K562 (cell line): ENCODE results near the gene MIDN. TPM values are rescaled to one million over a fixed set of nuclear protein-coding genes. Genes with fewer than 3 reads are reported as not detected.

Experiments
- DIDO1 ChIP-seq: fragments of 450-650 bp; IDR thresholded peaks from 2 replicates; pipeline ENCODE4 v1.6.1; 2016; ENCODE audit warnings: low read depth, missing biosample characterization, missing genetic modification characterization
- E2F4 ChIP-seq: sonication (generic); formaldehyde crosslinking; IDR thresholded peaks from 2 replicates; pipeline ENCODE4 v1.8.0; 2022; ENCODE audit warnings: mild to moderate bottlenecking, low read depth, missing genetic modification reagents
- HEY1 ChIP-seq: fragments of 250-450 bp; sonication (Bioruptor Pico); IDR thresholded peaks from 2 replicates; pipeline ENCODE4 v1.5.0; 2020; ENCODE audit warnings: mild to moderate bottlenecking, moderate library complexity, borderline replicate concordance
- MCM5 ChIP-seq: fragments of 450-650 bp; IDR thresholded peaks from 2 replicates; pipeline ENCODE4 v1.6.1; 2016; ENCODE audit warnings: low read depth
- PCBP1 ChIP-seq: fragments of 200-400 bp; formaldehyde crosslinking; IDR thresholded peaks from 2 replicates; pipeline ENCODE4 v1.6.1; 2018; ENCODE audit warnings: mild to moderate bottlenecking, low read depth, low read length; ENCODE audit not compliant: poor library complexity, severe bottlenecking
- REST ChIP-seq, 2 experiments: fragments of 450-650 bp; formaldehyde crosslinking in 1 of 2; IDR thresholded peaks; 2 replicates each; pipeline versions ENCODE4 v1.4.0 to v1.6.1; 2014 to 2020; ENCODE audit warnings: mild to moderate bottlenecking in 2 of 2, borderline replicate concordance in 1 of 2, low read depth in 1 of 2
- RFX7 ChIP-seq: fragments of 250-450 bp; sonication (Bioruptor Pico); IDR thresholded peaks from 2 replicates; pipeline ENCODE4 v1.5.1; 2021; ENCODE audit warnings: mild to moderate bottlenecking
- SMARCA5 ChIP-seq: fragments of 450-650 bp; IDR thresholded peaks from 2 replicates; pipeline ENCODE4 v1.6.1; 2016
- YY1 ChIP-seq, 3 experiments: IDR thresholded peaks; 2 replicates each; pipeline ENCODE4 v1.6.1; 2011; ENCODE audit warnings: low read length in 2 of 3, mild to moderate bottlenecking in 2 of 3, moderate library complexity in 2 of 3, borderline replicate concordance in 1 of 3, control low read depth in 1 of 3, low read depth in 1 of 3; ENCODE audit not compliant: insufficient read depth in 3 of 3, insufficient replicate concordance in 2 of 3, control insufficient read depth in 1 of 3, insufficient read length in 1 of 3; ENCODE audit errors: extremely low read depth in 1 of 3
- ZNF277 ChIP-seq: fragments of 250-450 bp; sonication (Bioruptor Pico); IDR thresholded peaks from 2 replicates; pipeline ENCODE4 v1.8.0; 2022; ENCODE audit warnings: inconsistent platforms, mild to moderate bottlenecking, moderate library complexity, borderline replicate concordance
- ZNF644 ChIP-seq: fragments of 200-800 bp; sonication (Bioruptor generic); IDR thresholded peaks from 2 replicates; pipeline ENCODE4 v1.6.1; 2016; ENCODE audit warnings: low read depth, missing genetic modification characterization, missing compliant biosample characterization
- ZNF778 ChIP-seq: fragments of 450-650 bp; formaldehyde crosslinking; IDR thresholded peaks from 2 replicates; pipeline ENCODE4 v1.4.0; 2020; ENCODE audit warnings: mild to moderate bottlenecking, moderate library complexity
- polyA plus RNA-seq, 8 experiments: library from polyadenylated mRNA; depleted of rRNA in 4 of 8; stranded (reverse) in 5 of 8; unstranded in 3 of 8; fragments of >200 nt; fragmentation: Nextera tagmentation in 2 of 8; fragmentation: Illumina TruSeq in 1 of 8; extraction: Ambion mirVana in 2 of 8; extraction: Trizol in 1 of 8; gene quantifications; 2 replicates each; pipeline versions ENCODE4 v1.2.1 to v1.2.3, GENCODE V29; 2011 to 2014; ENCODE audit warnings: inconsistent platforms in 1 of 8, missing spikeins in 1 of 8
- total RNA-seq, 7 experiments: library from RNA; depleted of rRNA in 6 of 7; stranded (reverse); fragments of >200 nt in 6 of 7; fragmentation: Illumina TruSeq in 2 of 7; extraction: Trizol in 2 of 7; gene quantifications; 2 replicates each; pipeline versions ENCODE4 v1.2.1 to v1.2.3, GENCODE V29; 2011 to 2021; ENCODE audit warnings: low replicate concordance in 1 of 7
- TF ChIP-seq, protein P1 (sequence below): fragments of 450-650 bp; formaldehyde crosslinking; IDR thresholded peaks from 2 replicates; pipeline ENCODE4 v1.4.0; 2020; ENCODE audit warnings: mild to moderate bottlenecking
- TF ChIP-seq, protein P2 (sequence below): sonication (generic); formaldehyde crosslinking; IDR thresholded peaks from 2 replicates; pipeline ENCODE4 v1.8.1; 2023; ENCODE audit warnings: mild to moderate bottlenecking, missing genetic modification reagents, moderate library complexity

Gene MIDN
- total and polyA plus RNA-seq, 9 of the 15 experiments (the other 6 are each of a cell fraction or from before 2014, with no cell fraction given), result 0.17 to 120 (median 10.1) TPM

- no peak for TF ChIP-seq RFX7 (CRISPR knock-in tag)
- no peak for TF ChIP-seq HEY1
- no peak for TF ChIP-seq MCM5
- TF ChIP-seq SMARCA5, result no peak
- no peak for TF ChIP-seq YY1 (IDR thresholded peaks at IDR 0.05; ENCODE audit: borderline replicate concordance in 1 of 3, control insufficient read depth in 1 of 3, extremely low read depth in 1 of 3, insufficient read depth in 3 of 3, insufficient read length in 1 of 3, insufficient replicate concordance in 2 of 3, low read depth in 1 of 3, low read length in 2 of 3)
- TF ChIP-seq DIDO1, result no peak
- TF ChIP-seq ZNF778 (CRISPR knock-in tag), result no peak
- TF ChIP-seq ZNF277, result no peak
- TF ChIP-seq ZNF644 (tag), result no peak
- no peak for TF ChIP-seq PCBP1
- TF ChIP-seq, protein P1, sequence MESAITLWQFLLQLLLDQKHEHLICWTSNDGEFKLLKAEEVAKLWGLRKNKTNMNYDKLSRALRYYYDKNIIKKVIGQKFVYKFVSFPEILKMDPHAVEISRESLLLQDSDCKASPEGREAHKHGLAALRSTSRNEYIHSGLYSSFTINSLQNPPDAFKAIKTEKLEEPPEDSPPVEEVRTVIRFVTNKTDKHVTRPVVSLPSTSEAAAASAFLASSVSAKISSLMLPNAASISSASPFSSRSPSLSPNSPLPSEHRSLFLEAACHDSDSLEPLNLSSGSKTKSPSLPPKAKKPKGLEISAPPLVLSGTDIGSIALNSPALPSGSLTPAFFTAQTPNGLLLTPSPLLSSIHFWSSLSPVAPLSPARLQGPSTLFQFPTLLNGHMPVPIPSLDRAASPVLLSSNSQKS, result no peak
- TF ChIP-seq E2F4 (CRISPR knock-in tag), result no peak
- TF ChIP-seq, protein P2, sequence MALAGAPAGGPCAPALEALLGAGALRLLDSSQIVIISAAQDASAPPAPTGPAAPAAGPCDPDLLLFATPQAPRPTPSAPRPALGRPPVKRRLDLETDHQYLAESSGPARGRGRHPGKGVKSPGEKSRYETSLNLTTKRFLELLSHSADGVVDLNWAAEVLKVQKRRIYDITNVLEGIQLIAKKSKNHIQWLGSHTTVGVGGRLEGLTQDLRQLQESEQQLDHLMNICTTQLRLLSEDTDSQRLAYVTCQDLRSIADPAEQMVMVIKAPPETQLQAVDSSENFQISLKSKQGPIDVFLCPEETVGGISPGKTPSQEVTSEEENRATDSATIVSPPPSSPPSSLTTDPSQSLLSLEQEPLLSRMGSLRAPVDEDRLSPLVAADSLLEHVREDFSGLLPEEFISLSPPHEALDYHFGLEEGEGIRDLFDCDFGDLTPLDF (CRISPR knock-in tag), result no peak
- TF ChIP-seq REST (IDR thresholded peaks at IDR 0.05; ENCODE audit: borderline replicate concordance), result no peak
- no peak for TF ChIP-seq REST (CRISPR knock-in tag; IDR thresholded peaks at IDR 0.05; ENCODE audit: low read depth)
Observed at GRCh38 chr19:1253514-1254080, 5.2 kb downstream of the MIDN start (continued).
